Activated CD4-positive, CD25-positive, alpha-beta regulatory T cell treated with anti-CD3 and anti-CD28 coated beads, Interleukin-2, amount 50 U/mL, for 72 hours (primary cell): ENCODE data around the gene TSPAN2.
"Not testable (repeated sequence)": the region's sequence is repeated elsewhere in the genome, so short reads cannot be mapped to it uniquely, and the experiment has no call there.

Source experiments
- DNase-seq: peaks from one replicate; pipeline ENCODE4 v3.0.0; 2021

The TSPAN2 gene

DNA sequence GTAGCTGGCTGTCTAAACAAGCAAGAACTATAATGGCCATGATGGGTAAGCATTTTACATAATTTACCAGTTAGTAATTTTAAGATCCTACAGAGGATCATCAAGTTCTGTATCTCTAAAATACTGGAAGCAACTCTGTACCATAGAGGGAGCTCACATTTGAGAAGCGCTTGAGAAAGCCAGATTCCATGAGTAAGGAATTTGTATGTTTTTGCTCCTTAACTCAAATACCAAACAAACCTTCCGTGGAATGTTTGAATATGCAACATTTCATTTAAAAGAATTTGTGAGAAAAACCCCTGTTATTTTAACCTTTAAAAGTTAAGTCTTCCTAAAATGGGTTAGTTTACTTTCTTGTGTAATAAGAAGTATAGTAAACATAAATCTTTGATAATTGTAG is 57.7 kb downstream of the TSPAN2 start:
- DNase-seq: no peak

DNA sequence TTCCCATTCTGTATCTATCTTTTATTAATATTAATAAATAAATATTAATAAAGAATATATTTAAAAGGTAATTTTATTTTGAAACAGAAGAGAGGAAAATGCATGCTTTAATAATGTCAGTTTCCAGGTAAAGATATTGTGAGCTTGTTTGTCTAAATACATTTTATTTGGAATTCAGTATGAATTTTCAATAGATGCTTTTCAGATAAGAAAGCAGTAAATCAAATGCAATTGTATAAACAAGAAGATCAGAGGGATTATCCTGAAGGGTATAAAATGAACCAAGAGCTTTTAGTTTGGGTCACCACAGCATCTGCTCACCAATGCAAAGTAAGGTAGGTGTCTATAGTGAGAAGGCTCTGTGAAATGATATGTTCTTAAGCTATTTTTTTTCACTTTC is 59.8 kb downstream of the TSPAN2 start, which contains the start of gene TSHB:
TSHB (plus strand) TSS at position 301 of the 400 bp plus-strand sequence. CDS start 3,537 bp downstream, outside the sequence.
- DNase-seq: no peak

DNA sequence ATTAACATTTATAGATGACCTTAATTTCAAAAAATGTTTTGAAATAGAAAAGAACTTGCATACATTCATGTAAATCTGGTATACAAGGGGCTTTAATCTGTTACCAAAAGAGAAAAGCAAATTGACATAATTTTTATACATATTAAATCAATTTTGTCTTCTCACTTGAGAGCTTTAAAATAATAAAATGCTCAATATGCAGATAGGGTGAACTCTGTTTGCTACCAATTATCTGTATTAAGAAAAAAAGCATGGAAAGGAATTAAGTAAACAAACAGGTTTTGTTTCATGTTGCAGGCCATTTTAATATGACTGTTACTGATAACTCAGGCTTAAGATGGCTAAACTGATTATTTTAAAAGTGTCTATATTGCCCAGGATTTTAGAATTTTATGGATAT is 65.7 kb downstream of the TSPAN2 start:
- no peak for DNase-seq

DNA sequence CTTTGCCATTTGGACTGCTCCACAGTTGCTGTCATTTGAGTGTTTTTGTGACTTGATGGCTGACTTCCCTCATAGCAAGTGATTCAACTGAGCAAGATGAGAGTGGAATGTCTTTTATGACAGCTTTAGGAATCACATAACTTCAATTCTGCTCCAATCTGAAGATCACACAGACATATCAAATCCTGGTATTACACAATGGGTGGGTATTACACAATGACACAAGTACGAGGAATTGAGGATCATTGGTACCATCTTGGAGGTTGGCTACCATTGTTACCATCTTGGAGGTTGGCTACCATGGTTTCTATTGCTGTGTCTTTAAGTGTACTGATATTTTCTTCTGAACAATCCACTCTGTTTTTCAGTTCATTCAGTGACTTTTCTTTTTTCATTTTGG is 68.2 kb downstream of the TSPAN2 start:
- DNase-seq: no peak

DNA sequence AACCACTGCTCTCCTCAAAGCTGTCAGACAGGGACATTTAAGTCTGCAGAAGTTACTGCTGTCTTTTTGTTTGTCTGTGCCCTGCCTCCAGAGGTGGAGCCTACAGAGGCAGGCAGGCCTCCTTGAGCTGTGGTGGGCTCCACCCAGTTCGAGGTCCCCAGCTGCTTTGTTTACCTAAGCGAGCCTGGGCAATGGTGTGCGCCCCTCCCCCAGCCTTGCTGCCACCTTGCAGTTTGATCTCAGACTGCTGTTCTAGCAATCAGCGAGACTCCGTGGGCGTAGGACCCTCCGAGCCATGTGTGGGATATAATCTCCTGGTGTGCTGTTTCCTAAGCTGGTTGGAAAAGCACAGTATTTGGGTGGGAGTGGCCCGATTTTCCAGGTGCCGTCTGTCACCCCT is 69.8 kb downstream of the TSPAN2 start:
- DNase-seq: not testable (repeated sequence)

DNA sequence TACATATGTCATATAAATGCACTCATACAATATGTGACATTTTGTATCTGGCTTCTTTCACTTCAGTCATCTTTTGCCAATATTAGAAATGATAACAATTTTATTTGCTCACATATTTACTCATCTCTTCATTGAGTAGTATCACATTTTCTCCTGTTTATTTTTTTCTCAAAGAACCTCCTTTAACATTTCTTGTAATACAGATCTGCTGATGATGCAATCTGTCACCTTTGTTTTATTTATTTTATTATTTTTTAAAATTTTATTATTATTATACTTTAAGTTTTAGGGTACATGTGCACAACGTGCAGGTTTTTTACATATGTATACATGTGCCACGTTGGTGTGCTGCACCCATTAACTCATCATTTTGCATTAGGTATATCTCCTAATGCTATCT is 75.5 kb downstream of the TSPAN2 start:
- DNase-seq: no peak

DNA sequence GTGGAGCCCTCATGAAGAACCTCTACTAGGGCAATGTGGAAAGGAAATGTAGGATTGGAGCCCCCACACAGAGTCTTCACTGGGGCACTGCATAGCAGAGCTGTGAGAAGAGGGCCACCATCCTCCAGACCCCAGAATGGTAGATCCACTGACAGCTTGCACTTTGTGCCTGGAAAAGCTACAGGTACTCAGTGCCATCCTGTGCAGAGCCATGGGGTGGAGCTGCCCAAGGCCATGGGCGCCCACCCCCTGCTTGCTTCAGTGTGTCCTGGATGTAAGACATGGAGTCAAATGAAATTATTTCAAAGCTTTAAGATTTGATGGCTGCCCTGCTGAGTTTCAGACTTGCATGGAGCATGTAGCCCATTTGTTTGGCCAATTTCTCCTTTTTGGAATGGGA is 76.9 kb downstream of the TSPAN2 start:
- no peak for DNase-seq

DNA sequence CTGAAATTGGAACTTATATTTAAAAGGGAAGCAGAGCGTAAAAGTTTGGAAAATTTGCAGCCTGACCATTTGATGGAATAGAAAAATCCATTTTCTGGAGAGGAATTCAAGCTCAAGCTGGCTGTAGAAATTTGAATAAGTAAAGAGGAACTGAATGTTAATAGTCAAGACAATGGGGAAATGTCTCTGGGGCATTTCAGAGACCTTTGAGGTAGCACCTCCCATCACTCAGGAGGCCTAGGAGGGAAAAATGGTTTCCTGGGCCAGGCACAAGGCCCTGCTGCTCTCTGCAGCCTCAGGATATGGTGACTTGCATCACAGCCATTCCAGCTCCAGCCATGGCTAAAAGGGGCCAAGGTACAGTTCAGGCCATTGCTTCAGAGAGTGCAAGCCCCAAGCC is 77.3 kb downstream of the TSPAN2 start:
- DNase-seq: no peak

DNA sequence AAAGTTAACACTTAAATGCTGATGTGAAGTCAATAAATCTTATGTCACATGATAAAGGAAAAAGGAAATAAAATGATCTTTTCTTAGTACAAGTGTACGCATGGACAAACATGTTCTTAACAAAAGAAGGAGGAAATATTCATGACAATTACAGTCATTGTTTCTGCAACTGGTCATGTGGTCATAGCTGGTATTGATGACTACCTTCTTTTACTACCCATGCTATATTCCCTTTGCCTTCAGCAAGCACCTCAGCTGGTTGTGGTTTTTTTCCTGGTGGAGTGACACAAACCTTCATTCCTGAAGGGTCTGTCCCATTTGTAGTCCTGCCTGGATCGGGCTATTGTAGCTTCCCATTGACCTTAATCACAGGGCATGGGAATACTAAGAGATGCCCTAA is 83.1 kb downstream of the TSPAN2 start:
- no peak for DNase-seq
